Astrocyte of the cerebellum (primary cell): ENCODE measurements around the gene RMC1.
A peak's percentile ranks its signal among the peaks of the same experiment; 100 is the strongest.
"Not testable (repeated sequence)": the region's sequence is repeated elsewhere in the genome, so short reads cannot be mapped to it uniquely, and the experiment has no call there.

Experiments
- DNase-seq: peaks from one replicate; pipeline ENCODE4 v3.0.0-alpha.2; 2011; ENCODE audit warnings: low read depth
- H3K4me3 ChIP-seq: 2 replicates; pipeline ENCODE4 v1.5.1; 2011; ENCODE audit warnings: mild to moderate bottlenecking, low read depth, low read length, moderate library complexity
- CTCF ChIP-seq: IDR thresholded peaks from 2 replicates; pipeline ENCODE4 v1.5.1; 2012; ENCODE audit warnings: low read length, low read depth, moderate library complexity, mild to moderate bottlenecking; ENCODE audit errors: missing control alignments
- in situ Hi-C: cut with HindIII; loops from 2 replicates; pipeline ENCODE4 v1.10.0; 2017; ENCODE audit warnings: low sequenced_read_pairs

RMC1 gene

GRCh38 chr18:23573626-23574431 lies 70.5 kb downstream of the RMC1 start:
- in situ Hi-C loops, result no loop called here
- no peak for TF ChIP-seq CTCF
- peak; percentile 55 for DNase-seq
- no peak overlapping the region for H3K4me3 ChIP-seq

DNA sequence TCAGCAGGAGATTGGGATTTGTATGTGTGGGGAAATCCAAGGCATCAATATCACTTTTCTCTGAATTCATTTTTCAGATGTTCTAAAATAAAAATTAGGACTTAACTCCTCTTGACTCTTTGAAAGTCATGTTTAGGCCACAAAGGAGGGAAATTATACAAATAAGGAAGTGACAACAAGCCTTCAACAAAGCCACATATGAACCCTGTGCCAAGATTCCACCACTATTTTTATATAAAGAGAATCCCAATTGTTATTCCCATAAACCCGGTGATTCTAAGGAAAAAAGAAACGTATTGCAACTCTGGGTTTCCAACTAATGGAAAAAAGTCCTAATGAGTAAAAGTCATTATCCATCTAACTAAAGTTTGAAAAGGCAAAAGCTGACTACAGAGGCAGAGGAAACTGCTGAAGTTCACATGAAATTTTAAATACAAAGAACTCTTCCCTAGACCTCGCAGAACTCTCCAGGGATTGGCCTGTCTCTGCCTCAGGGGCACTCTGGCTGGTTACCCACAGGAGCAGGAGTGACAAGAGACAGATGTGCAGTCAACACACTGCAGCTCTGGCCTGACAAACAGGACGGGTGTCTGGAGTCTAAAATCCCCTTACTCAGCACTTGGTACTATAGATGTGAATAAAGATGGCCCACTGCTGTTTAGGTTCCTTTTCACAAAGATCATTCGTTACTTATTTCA lies 71.4 kb downstream of the RMC1 start:
- in situ Hi-C loops, result no loop called here
- TF ChIP-seq CTCF, result no peak
- H3K4me3 ChIP-seq, result no peak overlapping the region
- no peak for DNase-seq

DNA sequence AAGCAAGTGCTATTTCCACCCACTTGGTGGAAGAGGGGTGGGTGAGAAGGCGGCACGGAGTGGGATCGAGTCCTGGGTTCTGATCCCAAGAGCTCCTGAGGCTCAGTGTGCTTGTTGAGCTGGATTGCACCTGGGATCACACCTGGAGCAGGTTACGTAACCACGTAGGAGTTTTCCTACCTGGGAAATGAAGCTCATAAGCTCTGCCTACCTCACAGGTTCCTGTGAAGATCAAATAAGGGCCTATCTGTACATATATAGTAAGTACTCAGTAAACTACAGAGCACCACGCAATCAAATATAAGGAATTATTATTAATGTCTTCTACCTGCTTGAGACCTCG lies 72.0 kb downstream of the RMC1 start:
- DNase-seq, result no peak
- TF ChIP-seq CTCF, result no peak
- in situ Hi-C loops, result no loop called here
- no peak overlapping the region for H3K4me3 ChIP-seq

DNA sequence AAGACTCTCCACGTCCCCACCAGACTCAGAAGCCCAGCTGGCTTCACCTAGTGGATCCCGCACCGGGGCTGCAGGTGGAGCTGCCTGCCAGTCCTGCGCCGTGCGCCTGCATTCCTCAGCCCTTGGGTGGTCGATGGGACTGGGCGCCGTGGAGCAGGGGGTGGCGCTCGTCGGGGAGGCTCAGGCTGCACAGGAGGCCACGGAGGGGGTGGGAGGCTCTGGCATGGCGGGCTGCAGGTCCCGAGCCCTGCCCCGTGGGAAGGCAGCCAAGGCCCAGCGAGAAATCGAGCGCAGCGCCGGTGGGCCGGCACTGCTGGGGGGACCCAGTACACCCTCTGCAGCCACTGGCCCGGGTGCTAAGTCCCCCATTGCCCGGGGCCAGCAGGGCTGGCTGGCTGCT lies 74.2 kb downstream of the RMC1 start:
- DNase-seq, in situ Hi-C loops, H3K4me3 ChIP-seq: not testable (repeated sequence)

- H3K4me3 ChIP-seq, result no peak overlapping the region
- no peak for DNase-seq
- in situ Hi-C loops, result no loop called here
- no peak for TF ChIP-seq CTCF
Observed at GRCh38 chr18:23578067-23578701, 74.9 kb downstream of the RMC1 start.

DNA sequence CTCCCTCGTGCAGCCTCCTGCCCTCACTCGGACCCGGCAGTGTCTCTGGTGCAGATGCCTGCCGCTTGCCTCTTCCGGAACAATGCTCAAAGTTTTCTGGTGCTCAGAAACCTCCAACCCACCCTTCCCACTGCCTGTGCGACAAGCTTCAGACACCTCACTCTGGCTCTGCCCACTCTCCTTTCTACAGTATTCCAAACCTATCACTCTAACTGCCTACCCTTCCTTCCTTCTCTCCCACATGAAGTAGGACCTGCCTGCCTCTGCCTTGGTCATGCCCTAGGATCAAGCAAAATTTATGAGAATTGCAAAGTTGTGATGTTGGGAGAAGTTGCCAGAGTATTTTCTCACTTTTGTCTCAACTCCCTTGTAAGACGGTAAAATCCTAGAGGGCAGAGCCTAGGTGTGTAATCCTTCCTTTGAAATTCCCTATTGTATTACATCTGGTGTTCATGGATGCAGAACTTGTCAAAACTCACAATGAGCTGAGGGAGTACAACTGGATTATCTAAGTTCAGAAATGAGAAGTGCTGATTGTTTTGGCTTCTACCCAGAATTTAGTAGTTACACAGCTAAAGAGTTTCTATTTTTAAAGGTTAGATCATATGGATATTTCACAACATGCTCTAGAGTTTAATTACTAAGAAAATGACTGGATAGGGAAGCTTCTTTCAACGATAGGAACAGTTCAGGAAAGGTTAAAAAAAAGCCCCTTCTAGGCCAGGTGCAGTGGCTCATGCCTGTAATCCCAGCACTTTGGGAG lies 75.8 kb downstream of the RMC1 start:
- TF ChIP-seq CTCF, result no peak
- in situ Hi-C loops, result no loop called here
- DNase-seq, result no peak
- no peak overlapping the region for H3K4me3 ChIP-seq
